HG03066 (cell line): ENCODE data around the gene SMC2.

Experiments used
- ATAC-seq: cut with Tn5 transposase; IDR thresholded peaks from one replicate; pipeline ENCODE4 v1.9.1; 2021; ENCODE audit warnings: low read depth; ENCODE audit not compliant: unreplicated experiment

SMC2 gene

GRCh38 chr9:104099630-104100029 is 5.5 kb downstream of the SMC2 start:
- ATAC-seq: no peak

DNA sequence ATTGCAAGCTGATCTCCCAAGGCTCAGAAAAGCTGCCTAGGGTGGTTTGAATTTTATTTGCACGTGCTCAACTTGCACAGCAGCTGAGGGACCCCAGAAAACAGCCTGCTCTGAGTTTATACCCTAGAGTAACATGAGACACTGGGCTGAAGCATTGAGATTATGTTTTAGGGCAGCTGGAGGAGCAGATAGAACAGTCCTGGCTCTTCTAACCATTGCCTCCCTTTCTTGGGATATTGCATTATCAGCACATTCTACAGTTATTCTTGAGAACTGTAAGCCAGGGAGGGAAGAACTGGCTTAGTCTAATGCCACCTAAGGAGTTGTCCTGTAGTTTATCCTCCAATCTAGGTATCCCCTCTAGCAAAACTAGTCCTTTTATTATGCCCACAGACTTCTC is 10.3 kb downstream of the SMC2 start:
- ATAC-seq: no peak

- ATAC-seq: no peak
These were observed 13.7 kb downstream of the SMC2 start for GRCh38 chr9:104107799-104108198.

DNA sequence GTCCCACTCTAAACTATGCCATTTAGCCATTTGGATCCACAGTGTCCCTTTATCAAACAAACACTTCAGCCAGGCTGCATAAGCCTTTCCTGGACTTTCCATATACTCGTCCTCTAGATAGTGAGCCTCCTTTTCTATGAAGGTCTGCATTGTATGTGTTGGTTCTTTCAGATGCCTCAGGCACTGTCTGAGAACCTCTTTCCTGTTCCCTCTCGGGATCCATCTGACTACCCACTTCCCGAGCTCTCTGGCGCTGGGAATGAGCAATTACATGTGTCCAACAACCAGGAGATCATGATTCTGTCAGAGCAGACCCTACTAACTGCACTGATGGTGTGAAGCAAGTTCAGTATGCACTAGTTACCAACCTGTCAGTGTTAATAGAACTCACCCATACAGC is 14.2 kb downstream of the SMC2 start:
- no peak for ATAC-seq

DNA sequence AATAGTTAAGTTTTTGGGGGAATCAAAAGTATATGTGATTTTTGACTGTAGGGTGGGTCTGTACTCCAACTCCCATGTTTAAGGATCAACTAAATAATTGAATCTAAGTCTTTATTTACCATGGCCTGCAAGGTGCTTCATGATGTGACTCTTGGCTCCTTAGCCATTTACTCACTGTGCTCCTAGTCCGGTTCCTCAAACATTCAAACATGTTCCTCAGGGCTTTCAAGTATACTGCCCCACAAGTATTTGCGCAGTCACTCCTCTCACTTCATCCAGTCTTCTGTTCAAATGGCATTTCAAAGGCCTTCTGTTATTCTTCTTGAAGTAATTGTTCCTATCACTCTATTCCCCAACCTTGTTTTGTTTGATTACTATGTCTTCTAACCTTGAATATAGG is 16.4 kb downstream of the SMC2 start:
- ATAC-seq: no peak

- no peak for ATAC-seq
These were observed 24.8 kb downstream of the SMC2 start for GRCh38 chr9:104118916-104119315.

GRCh38 chr9:104121022-104121421 is 26.9 kb downstream of the SMC2 start:
- ATAC-seq: no peak

DNA sequence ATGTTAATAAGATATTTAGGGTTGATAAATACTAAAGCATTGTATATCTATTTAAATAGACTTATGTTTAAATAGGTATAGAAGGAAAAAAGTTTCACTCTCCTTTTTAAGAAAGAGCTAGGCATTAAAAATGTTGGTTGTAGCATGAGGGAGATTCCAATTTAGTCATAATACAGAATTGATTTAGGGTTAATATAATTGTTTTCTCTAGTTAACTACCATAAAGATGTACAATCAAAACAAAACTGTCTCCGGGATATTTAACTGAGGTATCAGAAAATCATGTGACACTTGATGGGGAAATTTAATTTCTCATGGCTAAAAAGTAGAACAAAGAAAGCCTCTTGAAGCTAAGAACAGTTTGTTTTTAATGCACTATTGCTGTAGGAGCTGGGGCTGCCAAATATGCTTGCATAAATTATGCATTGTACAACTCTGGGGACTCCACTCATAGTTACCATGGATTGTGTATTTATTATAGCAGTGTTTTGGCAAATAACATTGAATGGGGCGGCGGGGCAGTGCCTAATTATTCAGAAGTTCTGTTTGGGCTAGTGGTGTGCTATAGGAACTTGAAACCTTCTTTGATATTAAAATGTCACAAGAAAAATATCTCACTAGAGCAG is 44.2 kb downstream of the SMC2 start:
- no peak for ATAC-seq

GRCh38 chr9:104142799-104143549 is 48.9 kb downstream of the SMC2 start:
- no peak for ATAC-seq

GRCh38 chr9:104143550-104143910 is 49.4 kb downstream of the SMC2 start:
- ATAC-seq: no peak

- ATAC-seq: no peak
These were observed 50.2 kb downstream of the SMC2 start for GRCh38 chr9:104144336-104144735.

DNA sequence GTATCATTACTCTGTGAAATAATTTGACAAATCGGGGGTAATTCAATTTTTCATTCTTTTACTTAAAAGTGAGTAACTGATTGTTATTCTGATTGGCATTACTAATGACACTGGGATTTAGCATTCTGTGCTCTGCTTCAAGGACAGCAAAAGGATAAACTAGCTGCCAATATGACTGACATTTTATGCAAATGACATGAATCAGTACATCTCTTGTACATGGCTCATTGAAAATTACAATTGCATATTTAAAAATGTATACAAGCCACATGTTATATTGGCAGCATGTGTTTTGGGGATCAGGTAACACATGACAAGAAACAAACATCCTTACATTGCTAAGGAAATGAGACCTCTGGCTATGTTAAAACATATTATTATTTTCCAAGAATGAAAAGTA is 79.0 kb downstream of the SMC2 start:
- no peak for ATAC-seq

- ATAC-seq: no peak
These were observed 83.0 kb downstream of the SMC2 start for GRCh38 chr9:104177003-104177611.

DNA sequence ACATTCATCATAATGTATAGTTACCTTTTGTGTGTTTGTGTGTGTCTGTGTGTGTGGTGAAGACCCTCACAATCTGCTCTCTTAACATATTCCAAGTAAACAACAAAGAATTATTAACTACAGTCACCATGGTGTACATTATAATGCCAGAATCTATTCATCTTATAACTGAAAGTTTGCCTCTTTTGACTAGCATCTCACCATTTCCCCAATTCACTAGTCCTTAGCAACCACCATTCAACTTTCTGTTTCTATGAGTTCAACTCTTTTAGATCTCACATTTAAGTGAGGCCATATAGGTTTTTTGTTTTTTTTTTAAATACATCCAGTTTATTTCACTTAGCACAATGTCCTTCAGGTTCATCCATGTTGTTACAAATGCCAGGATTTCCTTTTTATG is 83.6 kb downstream of the SMC2 start:
- no peak for ATAC-seq
